ENCODE results near the gene MYL5.

- TF ChIP-seq POLR2AphosphoS5 (IDR thresholded peaks at IDR 0.05; ENCODE audit: borderline replicate concordance, low read depth, low read length) (no peak), FOXP2 (optimal IDR thresholded peaks at IDR 0.05; ENCODE audit: control extremely low read depth, extremely low read length, insufficient read depth) (no peak), EZH2 (IDR thresholded peaks at IDR 0.05) (no peak)
Observed at GRCh38 chr4:627347-628125, 46.8 kb upstream of the MYL5 start.

Measured in SK-N-MC (cell line).